Ectodermal cell (in vitro differentiated cells): ENCODE data around the gene SLC35A2.

Experiments
- H3K27ac ChIP-seq: 2 replicates; pipeline ENCODE4 v1.7.0; 2013; ENCODE audit warnings: mild to moderate bottlenecking, low read depth, low read length; ENCODE audit not compliant: insufficient read depth, poor library complexity, severe bottlenecking
- H3K27me3 ChIP-seq: 2 replicates; pipeline ENCODE4 v1.7.0; 2013; ENCODE audit warnings: mild to moderate bottlenecking, low read length; ENCODE audit not compliant: insufficient read depth, control insufficient read depth, poor library complexity, severe bottlenecking
- H3K36me3 ChIP-seq: one replicate; pipeline ENCODE4 v1.7.0; 2013; ENCODE audit warnings: low read length; ENCODE audit not compliant: control insufficient read depth, insufficient read depth
- H3K4me1 ChIP-seq: one replicate; pipeline ENCODE4 v1.7.0; 2013; ENCODE audit warnings: low read length; ENCODE audit not compliant: control insufficient read depth, insufficient read depth
- H3K4me3 ChIP-seq: 2 replicates; pipeline ENCODE4 v1.7.0; 2013; ENCODE audit warnings: low read depth, low read length, control low read depth; ENCODE audit not compliant: insufficient read depth
- H3K9me3 ChIP-seq: 2 replicates; pipeline ENCODE4 v1.7.0; 2013; ENCODE audit warnings: mild to moderate bottlenecking, low read length, moderate library complexity; ENCODE audit not compliant: control insufficient read depth
- WGBS, 2 experiments: methylation state at CpG; one replicate each; pipeline ENCODE4 v1.1.7; 2013; ENCODE audit warnings: missing lambda C conversion rate in 2 of 2; 5-methylcytosine and 5-hydroxymethylcytosine counted together

Gene SLC35A2

GRCh38 chrX:48927123-48927522, 15.7 kb upstream of the SLC35A2 start:
- Histone ChIP-seq H3K9me3 (no peaks in the 10 kb centered on the region), H3K27ac (no peak overlapping the region), H3K27me3 (no peaks in the 10 kb centered on the region), H3K36me3 (no peaks in the 10 kb centered on the region), H3K4me3 (no peak overlapping the region), H3K4me1 (peaks cover 5% of the 10 kb centered on the region)
- WGBS, 2 experiments, result 19 to 33% methylated on average over 4 of the region's 5 CpGs

DNA sequence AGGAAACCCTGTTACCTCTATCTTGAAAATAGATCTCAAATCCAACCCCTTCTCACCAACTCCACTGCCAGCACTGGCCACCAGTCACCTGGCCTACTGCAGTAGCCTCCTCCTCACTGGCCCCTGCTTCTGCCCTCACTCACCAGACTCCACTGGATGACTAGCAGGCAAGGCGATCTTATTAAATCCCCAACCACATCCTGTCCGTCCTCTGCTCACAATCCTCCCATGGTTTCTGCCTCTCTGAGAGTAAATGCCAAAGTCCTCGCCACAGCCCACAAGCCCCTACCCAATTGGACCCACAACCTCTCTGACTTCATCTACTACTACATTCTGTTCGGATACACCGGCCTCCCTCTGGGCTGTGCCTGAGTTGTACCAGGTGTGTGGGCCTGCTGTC, 12.8 kb upstream of the SLC35A2 start:
- WGBS, 2 experiments, result 96 to 97% methylated on average over 5 of the region's 5 CpGs
- no peaks in the 10 kb centered on the region for H3K36me3 ChIP-seq
- H3K4me3 ChIP-seq, result no peak overlapping the region
- no peaks in the 10 kb centered on the region for H3K9me3 ChIP-seq
- peaks cover 5% of the 10 kb centered on the region for H3K4me1 ChIP-seq
- H3K27me3 ChIP-seq, result no peaks in the 10 kb centered on the region
- no peak overlapping the region for H3K27ac ChIP-seq

DNA sequence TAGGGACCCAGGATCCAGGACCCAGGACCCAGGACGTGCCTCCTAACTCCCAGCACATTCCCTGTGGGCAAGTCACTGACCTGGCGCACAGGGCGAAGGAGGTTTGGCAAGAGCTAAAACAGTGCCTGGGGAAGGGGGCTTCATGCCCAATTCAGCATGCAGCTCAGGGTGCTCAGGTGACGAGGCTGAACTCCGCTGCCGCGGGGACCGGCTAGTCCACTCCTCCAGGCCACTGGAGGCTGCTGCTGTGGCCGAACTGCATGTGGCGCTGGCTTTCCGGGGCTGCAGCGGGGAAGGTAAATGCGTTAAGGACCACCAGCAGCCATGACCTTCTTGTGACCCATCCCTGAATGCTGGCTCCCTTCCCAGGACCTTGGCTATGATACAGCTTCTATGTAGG, 12.3 kb upstream of the SLC35A2 start:
- Histone ChIP-seq H3K27me3 (no peaks in the 10 kb centered on the region), H3K4me1 (peaks cover 5% of the 10 kb centered on the region), H3K27ac (no peak overlapping the region), H3K9me3 (no peaks in the 10 kb centered on the region), H3K4me3 (no peak overlapping the region), H3K36me3 (no peaks in the 10 kb centered on the region)
- 96 to 97% methylated on average over 13 of the region's 13 CpGs for WGBS, 2 experiments

GRCh38 chrX:48920718-48921104, 9.3 kb upstream of the SLC35A2 start:
- 60 to 61% methylated on average over 4 of the region's 4 CpGs for WGBS, 2 experiments
- Histone ChIP-seq H3K9me3 (no peaks in the 10 kb centered on the region), H3K27me3 (no peaks in the 10 kb centered on the region), H3K4me3 (no peak overlapping the region), H3K27ac (no peak overlapping the region), H3K36me3 (no peaks in the 10 kb centered on the region), H3K4me1 (no peaks in the 10 kb centered on the region)

DNA sequence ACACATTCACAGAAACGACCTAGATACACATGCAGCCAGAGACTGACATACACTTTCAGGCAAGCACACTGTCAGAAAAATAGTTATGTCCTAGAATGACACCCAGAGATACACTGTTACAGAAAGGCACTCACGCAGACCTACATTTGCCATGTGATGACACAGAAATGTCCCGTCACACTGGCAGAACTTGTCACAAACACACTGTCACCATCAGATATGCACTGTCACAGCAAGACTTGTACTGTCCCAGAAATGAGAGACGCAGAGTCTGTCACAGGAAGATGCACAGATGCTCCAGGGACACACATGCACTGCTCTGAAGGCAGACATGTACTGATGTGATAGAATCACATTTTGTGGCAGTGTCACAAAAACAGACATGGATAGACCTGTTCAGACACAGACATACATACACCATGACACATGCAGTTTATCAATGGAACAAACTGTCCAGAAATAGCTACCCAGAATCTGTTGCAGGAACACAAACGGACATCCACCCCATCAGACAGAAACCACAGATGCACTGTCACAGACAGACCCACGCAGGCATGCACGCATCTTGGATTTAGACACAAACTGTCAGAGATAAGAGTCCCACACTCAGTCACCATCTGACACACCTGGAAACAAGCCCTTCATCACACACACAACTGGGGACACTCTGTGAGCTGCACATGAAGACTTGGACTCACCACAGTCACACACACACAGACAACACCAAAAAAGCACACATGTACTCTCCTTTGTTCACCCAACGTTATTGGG, 8.7 kb upstream of the SLC35A2 start:
- Histone ChIP-seq H3K36me3 (no peaks in the 10 kb centered on the region), H3K27me3 (no peaks in the 10 kb centered on the region), H3K4me3 (no peak overlapping the region), H3K27ac (no peak overlapping the region), H3K9me3 (no peaks in the 10 kb centered on the region), H3K4me1 (no peaks in the 10 kb centered on the region)
- WGBS, 2 experiments, result 67 to 68% methylated on average over 8 of the region's 8 CpGs

DNA sequence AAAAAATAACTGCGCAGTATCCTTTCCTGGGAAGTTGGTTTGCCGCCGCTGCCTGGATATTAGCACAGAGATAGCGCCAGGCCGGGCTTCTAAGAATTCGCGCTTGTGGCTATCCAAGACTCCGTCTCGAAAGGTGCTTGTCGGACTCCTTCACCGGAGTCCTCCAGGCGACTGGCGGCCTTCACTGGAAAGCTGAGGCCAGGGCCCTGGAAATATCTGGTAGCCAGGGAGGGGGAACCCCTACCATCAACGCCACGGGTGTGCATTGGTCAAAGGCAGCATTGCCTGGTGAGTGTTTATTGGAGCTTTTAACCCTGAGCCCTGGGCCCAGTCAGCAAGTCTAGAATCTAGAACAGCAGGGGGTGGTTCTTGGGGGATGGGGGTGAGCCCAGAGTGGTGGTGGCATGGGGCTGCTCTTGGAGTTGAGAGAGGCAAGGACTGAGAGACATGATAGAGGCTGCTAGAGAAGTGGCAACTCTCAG, 8.0 kb upstream of the SLC35A2 start:
- 2% methylated on average over 15 of the region's 15 CpGs for WGBS, 2 experiments
- Histone ChIP-seq H3K36me3 (no peaks in the 10 kb centered on the region), H3K4me3 (peak overlapping the region; percentile 31)

GRCh38 chrX:48918643-48919340, 7.3 kb upstream of the SLC35A2 start, which contains the start of gene PIM2:
Gene PIM2, minus strand, starts transcription at chrX:48919024. Its CDS starts 190 bp downstream, at chrX:48918834.
- WGBS, 2 experiments, result 0% methylated on average over 51 to 55 of the region's 55 CpGs
- H3K27me3 ChIP-seq, result no peaks in the 10 kb centered on the region
- no peaks in the 10 kb centered on the region for H3K4me1 ChIP-seq
- no peaks in the 10 kb centered on the region for H3K9me3 ChIP-seq
- no peaks in the 10 kb centered on the region for H3K36me3 ChIP-seq
- H3K4me3 ChIP-seq, result peak within 1 kb of the TSS; percentile 56
- H3K27ac ChIP-seq, result peak within 1 kb of the TSS; percentile 86

More for the DNA sequence above, 8.0 kb upstream of the SLC35A2 start:
- no peaks in the 10 kb centered on the region for H3K9me3 ChIP-seq
- peak overlapping the region; percentile 86 for H3K27ac ChIP-seq
- no peaks in the 10 kb centered on the region for H3K4me1 ChIP-seq
- no peaks in the 10 kb centered on the region for H3K27me3 ChIP-seq

- no peaks in the 10 kb centered on the region for H3K36me3 ChIP-seq
- H3K27ac ChIP-seq, result no peak overlapping the region
- no peaks in the 10 kb centered on the region for H3K4me1 ChIP-seq
- WGBS, 2 experiments, result 0 to 1% methylated on average over 21 to 22 of the region's 23 CpGs
- H3K27me3 ChIP-seq, result no peaks in the 10 kb centered on the region
- no peaks in the 10 kb centered on the region for H3K9me3 ChIP-seq
- peak overlapping the region; percentile 56 for H3K4me3 ChIP-seq
These were observed 6.8 kb upstream of the SLC35A2 start for GRCh38 chrX:48918301-48918642.

DNA sequence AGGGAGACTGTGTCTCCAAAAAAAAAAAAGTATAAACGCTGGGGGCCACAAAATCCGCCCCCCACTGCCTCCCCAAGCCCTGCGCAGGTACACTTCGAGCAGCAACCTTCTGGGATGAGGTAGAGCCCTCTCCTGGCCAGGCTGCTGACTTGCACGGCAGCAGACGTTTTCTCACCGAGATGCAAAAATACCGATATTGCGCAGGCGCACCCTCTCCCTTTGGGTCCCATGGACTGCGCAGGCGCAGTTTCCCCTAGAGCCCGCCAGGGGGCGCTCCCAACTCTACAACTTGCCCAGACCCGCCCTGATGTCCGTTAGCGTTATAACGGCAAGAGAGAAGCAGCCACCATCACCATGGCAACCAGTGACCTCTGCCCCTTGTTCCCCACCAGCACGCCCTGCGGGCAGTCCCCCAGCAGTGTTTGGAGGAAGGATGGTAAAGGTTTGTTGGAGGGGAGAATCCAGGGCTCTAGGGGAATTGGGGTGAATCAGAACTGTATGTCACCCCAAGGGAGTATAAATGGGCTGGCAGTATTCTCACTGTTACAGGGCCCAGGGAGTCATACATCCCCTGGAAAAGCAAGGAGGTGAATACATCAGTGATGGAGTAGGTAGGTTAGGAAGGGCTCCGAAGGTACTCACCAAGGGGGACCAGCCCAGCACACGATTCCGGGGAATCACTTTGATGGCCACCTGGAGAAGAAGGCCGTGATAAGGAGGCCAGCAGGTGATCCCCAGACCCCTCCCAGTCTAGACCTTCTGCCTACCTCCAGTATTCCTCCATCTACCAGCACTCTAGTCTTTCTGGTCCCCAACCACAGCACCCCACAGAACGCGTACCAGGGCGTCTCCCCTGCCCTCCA, 5.9 kb upstream of the SLC35A2 start:
- peak overlapping the region; percentile 56 for H3K4me3 ChIP-seq
- H3K27ac ChIP-seq, result no peak overlapping the region
- no peaks in the 10 kb centered on the region for H3K4me1 ChIP-seq
- no peaks in the 10 kb centered on the region for H3K36me3 ChIP-seq
- no peaks in the 10 kb centered on the region for H3K9me3 ChIP-seq
- 1 to 2% methylated on average over 26 to 27 of the region's 27 CpGs for WGBS, 2 experiments
- no peaks in the 10 kb centered on the region for H3K27me3 ChIP-seq
